ENCODE measurements around the gene VWCE.
"Not testable (repeated sequence)": the region's sequence is repeated elsewhere in the genome, so short reads cannot be mapped to it uniquely, and the experiment has no call there.

The VWCE gene

DNA sequence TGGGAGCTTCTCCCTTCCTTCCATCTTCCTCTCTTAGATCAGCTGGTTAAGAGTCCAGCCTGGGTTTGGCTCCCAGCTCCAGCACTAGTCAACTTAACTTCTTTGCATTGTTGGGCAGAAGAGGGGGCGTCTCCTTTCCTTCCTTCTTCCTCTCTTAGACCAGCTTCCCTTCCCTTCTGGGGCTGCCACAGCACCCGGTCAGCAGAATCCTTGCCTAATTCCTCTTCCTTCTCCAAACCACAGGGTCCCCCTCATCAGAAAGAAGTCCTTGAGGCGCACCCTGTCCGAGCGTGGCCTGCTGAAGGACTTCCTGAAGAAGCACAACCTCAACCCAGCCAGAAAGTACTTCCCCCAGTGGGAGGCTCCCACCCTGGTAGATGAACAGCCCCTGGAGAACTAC lies 53.6 kb downstream of the VWCE start:
- in situ Hi-C loops (cut with HindIII; ENCODE audit: low pct_ligation_motif_present, low sequenced_read_pairs); H3K27me3 ChIP-seq (replicated peaks); H3K36me3 ChIP-seq (replicated peaks); DNase-seq; H3K4me3 ChIP-seq (ENCODE audit: low read depth, low read length); H3K27ac ChIP-seq: not testable (repeated sequence)

DNA sequence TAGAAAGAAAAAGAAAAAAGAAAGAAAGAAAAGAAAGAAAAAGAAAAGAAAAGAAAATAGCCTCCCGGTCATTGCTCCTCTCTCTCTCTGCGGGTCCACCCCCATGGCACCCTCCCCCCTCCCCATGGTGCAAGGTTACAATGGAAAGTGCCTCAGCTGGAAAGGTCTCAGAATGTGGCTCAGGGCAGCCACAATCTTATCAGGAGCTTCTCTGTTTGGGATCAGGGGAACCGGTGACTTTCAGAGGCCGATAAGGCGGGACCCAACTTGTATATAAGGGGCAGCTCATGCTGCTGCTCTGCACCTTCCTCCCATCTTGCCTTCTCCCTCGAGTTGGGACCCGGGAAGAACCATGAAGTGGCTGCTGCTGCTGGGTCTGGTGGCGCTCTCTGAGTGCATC lies 54.2 kb downstream of the VWCE start, which contains the start of gene PGA5:
Gene PGA5 (plus strand): TSS at position 301 of the 400 bp plus-strand sequence. CDS start 52 bp downstream, at position 353.
- H3K27ac ChIP-seq; DNase-seq; H3K27me3 ChIP-seq (replicated peaks); H3K4me3 ChIP-seq (ENCODE audit: low read depth, low read length); H3K36me3 ChIP-seq (replicated peaks); in situ Hi-C loops (cut with HindIII; ENCODE audit: low pct_ligation_motif_present, low sequenced_read_pairs): not testable (repeated sequence)

DNA sequence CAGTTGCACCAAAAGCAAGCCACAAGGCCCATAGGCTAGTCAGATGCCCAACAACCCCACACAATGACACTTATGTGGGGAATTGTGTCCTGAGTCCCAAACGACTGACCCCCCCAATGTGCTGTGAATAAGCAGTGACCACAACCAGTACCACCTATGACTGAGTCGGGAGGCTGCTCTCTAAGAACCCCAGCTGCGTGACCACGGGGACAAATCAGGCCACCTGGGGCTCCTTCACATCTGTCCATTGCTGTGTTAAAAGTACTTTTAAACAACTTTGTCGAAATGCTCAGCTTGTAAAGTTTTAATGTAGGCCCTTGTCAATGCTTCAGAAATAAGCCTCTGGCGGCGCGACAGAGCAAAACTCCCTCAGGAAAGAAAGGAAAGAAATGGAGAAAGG lies 54.8 kb downstream of the VWCE start:
- DNase-seq; H3K36me3 ChIP-seq (replicated peaks); H3K27ac ChIP-seq; H3K4me3 ChIP-seq (ENCODE audit: low read depth, low read length); H3K27me3 ChIP-seq (replicated peaks); in situ Hi-C loops (cut with HindIII; ENCODE audit: low pct_ligation_motif_present, low sequenced_read_pairs): not testable (repeated sequence)

DNA sequence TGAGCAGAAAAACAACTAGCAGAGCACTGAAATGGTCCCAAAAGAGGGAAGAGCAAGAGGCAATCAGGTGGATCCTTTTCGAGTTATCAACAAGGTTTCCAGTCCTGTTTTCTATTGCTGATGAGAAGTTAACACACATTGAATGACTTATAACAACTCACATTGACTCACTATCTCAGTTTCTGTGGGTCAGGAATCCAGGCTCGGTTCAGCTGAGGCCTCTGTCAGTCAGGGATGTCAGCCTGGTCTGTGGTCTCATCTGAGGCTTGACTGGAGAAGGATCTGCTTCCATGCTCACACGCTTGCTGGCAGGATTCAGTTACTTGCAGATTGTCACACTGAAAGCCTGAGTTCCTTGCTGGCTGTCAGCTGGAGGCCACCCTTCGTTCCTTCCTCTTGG lies 58.0 kb downstream of the VWCE start:
- DNase-seq; in situ Hi-C loops (cut with HindIII; ENCODE audit: low pct_ligation_motif_present, low sequenced_read_pairs); H3K27me3 ChIP-seq (replicated peaks); H3K36me3 ChIP-seq (replicated peaks); H3K27ac ChIP-seq; H3K4me3 ChIP-seq (ENCODE audit: low read depth, low read length): not testable (repeated sequence)

DNA sequence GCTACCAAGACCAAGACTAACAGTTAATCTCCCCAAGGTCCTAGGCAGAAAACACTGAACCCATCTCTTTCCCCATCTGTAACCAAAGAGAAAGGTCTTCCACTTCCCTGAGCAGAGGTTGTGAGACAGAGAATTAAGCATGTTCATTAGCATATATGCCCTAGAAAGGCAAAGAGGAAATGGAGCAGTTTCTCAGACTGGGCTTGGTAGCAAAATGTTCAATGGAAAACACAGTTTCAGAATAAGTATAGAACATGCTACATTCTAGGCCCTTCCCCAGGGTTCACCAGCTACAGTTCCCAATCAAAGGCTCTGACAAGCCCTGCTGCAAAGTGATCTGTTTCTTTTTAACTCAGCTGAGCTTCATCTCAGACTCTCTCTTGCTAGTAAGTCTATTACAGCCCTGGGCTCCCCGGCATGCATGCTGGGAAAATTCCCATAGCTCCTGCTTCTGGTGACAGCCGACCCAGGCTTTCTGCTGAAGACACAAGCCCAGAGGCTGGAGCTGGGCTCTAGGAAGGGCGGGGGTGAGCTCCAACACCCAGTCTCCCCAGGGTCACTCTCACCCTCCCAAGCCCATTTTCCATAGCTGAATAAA lies 62.5 kb downstream of the VWCE start:
- in situ Hi-C loops (cut with HindIII; ENCODE audit: low pct_ligation_motif_present, low sequenced_read_pairs); H3K27me3 ChIP-seq (replicated peaks); H3K27ac ChIP-seq; H3K36me3 ChIP-seq (replicated peaks); H3K4me3 ChIP-seq (ENCODE audit: low read depth, low read length); DNase-seq: not testable (repeated sequence)

DNA sequence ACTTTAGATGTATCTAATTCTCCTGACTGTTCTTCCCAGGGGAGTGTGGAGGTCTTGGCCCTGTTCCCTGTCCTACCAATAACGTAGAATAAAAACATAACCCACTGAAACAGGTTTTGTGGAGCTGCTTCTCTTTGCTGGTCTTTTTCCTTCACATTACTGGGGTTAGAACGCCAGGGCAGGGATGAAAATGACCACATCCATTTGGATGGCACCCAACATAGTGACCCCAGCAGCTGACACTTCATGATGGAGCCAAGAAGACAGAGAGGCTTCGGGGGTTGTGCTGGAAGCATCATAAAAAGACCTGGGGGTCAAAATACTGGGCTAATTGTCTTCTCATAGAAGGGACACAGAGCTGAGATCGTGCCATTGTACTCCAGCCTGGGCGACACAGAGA lies 63.5 kb downstream of the VWCE start:
- H3K4me3 ChIP-seq (ENCODE audit: low read depth, low read length); DNase-seq; H3K36me3 ChIP-seq (replicated peaks); H3K27me3 ChIP-seq (replicated peaks); in situ Hi-C loops (cut with HindIII; ENCODE audit: low pct_ligation_motif_present, low sequenced_read_pairs); H3K27ac ChIP-seq: not testable (repeated sequence)

DNA sequence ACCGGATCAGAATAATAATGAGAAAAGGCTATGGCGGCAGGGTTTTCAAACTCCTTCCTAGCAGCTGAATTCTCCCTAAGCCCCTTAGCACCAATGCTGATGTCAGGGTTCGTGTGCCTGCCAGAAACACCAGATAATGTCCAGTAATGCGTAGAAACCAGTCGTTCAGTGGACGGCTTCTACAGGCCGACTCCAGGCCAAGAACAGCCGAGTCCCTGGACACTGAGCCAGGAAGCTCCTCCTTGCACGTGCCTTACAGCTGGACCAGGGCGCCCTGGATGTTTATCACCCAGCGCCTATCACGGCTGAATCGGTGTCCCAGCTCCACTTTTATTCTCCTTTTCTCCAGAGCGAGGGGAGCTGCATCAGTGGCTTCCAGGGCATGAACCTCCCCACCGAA lies 64.1 kb downstream of the VWCE start:
- H3K4me3 ChIP-seq (ENCODE audit: low read depth, low read length); H3K36me3 ChIP-seq (replicated peaks); in situ Hi-C loops (cut with HindIII; ENCODE audit: low pct_ligation_motif_present, low sequenced_read_pairs); DNase-seq; H3K27ac ChIP-seq; H3K27me3 ChIP-seq (replicated peaks): not testable (repeated sequence)

DNA sequence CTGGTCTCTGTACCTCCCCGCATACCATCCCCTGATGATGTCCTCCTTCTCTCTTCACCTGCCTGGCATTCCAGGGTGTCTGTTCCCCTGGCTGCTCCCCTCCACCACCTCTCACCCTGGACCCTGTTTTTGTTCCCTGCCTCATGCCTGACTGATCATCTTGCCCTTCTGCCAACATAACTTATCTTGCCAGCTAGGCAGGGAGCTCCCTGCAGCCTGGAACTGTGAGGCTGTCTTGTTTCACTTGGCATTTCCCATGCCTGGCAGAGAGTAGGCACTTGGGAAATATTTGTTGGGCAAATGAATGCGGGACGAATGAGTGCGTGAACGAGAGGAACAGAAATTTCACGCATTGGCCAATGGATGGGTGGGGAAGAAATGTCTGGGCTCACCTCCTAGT lies 65.7 kb downstream of the VWCE start:
- H3K36me3 ChIP-seq (replicated peaks); H3K4me3 ChIP-seq (ENCODE audit: low read depth, low read length); H3K27me3 ChIP-seq (replicated peaks); DNase-seq; in situ Hi-C loops (cut with HindIII; ENCODE audit: low pct_ligation_motif_present, low sequenced_read_pairs); H3K27ac ChIP-seq: not testable (repeated sequence)

DNA sequence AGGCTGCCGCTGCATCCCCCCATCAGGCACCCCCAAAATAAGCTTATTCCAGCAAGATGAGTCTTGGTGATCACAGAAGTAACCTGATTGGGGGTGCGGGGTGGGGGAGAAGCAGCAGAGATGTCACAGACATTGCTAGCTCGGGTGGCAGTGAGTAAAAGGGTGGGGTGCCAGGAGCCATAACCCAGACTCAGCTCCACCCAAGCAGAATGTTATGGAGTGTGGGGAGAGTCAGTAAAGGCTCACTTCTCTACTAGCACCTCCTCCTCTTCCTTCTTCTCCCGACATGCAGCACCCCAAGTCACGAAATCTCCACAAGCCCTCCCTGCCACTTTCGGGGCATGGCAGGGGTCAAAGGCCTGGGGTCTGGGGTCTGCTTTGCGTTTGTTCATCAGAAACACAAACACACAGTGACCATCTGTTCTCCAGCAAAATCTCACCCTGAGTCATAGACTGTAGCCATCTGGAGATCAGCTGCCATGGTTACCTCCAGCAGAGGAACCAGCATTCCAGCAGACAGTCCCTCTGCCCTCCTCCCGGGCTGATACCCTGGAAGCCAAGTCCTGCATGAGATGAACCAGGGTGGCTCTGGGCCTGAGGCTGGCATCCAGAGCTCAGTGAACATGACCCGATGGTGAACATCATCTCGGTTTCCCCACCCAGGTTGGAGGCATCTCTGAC lies 68.5 kb downstream of the VWCE start:
- H3K4me3 ChIP-seq (ENCODE audit: low read depth, low read length); DNase-seq; H3K27ac ChIP-seq; H3K27me3 ChIP-seq (replicated peaks); H3K36me3 ChIP-seq (replicated peaks); in situ Hi-C loops (cut with HindIII; ENCODE audit: low pct_ligation_motif_present, low sequenced_read_pairs): not testable (repeated sequence)

DNA sequence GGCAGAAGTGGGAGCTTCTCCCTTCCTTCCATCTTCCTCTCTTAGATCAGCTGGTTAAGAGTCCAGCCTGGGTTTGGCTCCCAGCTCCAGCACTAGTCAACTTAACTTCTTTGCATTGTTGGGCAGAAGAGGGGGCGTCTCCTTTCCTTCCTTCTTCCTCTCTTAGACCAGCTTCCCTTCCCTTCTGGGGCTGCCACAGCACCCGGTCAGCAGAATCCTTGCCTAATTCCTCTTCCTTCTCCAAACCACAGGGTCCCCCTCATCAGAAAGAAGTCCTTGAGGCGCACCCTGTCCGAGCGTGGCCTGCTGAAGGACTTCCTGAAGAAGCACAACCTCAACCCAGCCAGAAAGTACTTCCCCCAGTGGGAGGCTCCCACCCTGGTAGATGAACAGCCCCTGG lies 72.4 kb downstream of the VWCE start:
- in situ Hi-C loops (cut with HindIII; ENCODE audit: low pct_ligation_motif_present, low sequenced_read_pairs); H3K4me3 ChIP-seq (ENCODE audit: low read depth, low read length); H3K27me3 ChIP-seq (replicated peaks); DNase-seq; H3K36me3 ChIP-seq (replicated peaks); H3K27ac ChIP-seq: not testable (repeated sequence)

DNA sequence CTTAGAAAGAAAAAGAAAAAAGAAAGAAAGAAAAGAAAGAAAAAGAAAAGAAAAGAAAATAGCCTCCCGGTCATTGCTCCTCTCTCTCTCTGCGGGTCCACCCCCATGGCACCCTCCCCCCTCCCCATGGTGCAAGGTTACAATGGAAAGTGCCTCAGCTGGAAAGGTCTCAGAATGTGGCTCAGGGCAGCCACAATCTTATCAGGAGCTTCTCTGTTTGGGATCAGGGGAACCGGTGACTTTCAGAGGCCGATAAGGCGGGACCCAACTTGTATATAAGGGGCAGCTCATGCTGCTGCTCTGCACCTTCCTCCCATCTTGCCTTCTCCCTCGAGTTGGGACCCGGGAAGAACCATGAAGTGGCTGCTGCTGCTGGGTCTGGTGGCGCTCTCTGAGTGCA lies 73.1 kb downstream of the VWCE start, which contains the start of gene PGA4:
Gene PGA4 (plus strand): TSS at position 301 of the 400 bp plus-strand sequence. CDS start 54 bp downstream, at position 355.
- H3K27ac ChIP-seq; in situ Hi-C loops (cut with HindIII; ENCODE audit: low pct_ligation_motif_present, low sequenced_read_pairs); H3K36me3 ChIP-seq (replicated peaks); DNase-seq; H3K4me3 ChIP-seq (ENCODE audit: low read depth, low read length); H3K27me3 ChIP-seq (replicated peaks): not testable (repeated sequence)

DNA sequence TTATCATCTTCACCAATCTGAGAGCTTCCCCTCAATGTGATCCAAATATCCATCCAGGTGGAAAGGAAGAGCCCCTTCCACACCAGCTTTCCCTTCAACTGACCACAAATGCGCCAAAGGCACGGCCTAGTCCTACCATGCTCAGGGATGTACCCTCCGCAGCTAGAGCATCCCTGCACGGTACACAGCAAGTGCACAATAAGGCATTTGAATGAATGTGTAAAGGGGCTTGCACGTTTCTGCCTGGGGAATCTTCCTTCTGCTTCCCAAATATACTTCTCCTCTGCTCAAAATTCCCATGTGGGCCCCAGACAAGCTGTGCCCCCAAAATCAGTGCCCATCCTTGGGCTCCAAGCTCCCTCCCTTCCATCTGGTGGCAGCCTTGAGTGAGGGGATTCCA lies 76.1 kb downstream of the VWCE start:
- in situ Hi-C loops (cut with HindIII; ENCODE audit: low pct_ligation_motif_present, low sequenced_read_pairs); DNase-seq; H3K27me3 ChIP-seq (replicated peaks); H3K27ac ChIP-seq; H3K4me3 ChIP-seq (ENCODE audit: low read depth, low read length); H3K36me3 ChIP-seq (replicated peaks): not testable (repeated sequence)

DNA sequence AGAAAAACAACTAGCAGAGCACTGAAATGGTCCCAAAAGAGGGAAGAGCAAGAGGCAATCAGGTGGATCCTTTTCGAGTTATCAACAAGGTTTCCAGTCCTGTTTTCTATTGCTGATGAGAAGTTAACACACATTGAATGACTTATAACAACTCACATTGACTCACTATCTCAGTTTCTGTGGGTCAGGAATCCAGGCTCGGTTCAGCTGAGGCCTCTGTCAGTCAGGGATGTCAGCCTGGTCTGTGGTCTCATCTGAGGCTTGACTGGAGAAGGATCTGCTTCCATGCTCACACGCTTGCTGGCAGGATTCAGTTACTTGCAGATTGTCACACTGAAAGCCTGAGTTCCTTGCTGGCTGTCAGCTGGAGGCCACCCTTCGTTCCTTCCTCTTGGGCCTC lies 76.8 kb downstream of the VWCE start:
- H3K27ac ChIP-seq; in situ Hi-C loops (cut with HindIII; ENCODE audit: low pct_ligation_motif_present, low sequenced_read_pairs): not testable (repeated sequence)

DNA sequence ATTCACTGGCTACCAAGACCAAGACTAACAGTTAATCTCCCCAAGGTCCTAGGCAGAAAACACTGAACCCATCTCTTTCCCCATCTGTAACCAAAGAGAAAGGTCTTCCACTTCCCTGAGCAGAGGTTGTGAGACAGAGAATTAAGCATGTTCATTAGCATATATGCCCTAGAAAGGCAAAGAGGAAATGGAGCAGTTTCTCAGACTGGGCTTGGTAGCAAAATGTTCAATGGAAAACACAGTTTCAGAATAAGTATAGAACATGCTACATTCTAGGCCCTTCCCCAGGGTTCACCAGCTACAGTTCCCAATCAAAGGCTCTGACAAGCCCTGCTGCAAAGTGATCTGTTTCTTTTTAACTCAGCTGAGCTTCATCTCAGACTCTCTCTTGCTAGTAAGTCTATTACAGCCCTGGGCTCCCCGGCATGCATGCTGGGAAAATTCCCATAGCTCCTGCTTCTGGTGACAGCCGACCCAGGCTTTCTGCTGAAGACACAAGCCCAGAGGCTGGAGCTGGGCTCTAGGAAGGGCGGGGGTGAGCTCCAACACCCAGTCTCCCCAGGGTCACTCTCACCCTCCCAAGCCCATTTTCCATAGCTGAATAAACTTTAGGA lies 81.3 kb downstream of the VWCE start:
- H3K4me3 ChIP-seq (ENCODE audit: low read depth, low read length); H3K27me3 ChIP-seq (replicated peaks); H3K36me3 ChIP-seq (replicated peaks); H3K27ac ChIP-seq; DNase-seq; in situ Hi-C loops (cut with HindIII; ENCODE audit: low pct_ligation_motif_present, low sequenced_read_pairs): not testable (repeated sequence)

More for the DNA sequence above, 76.8 kb downstream of the VWCE start:
- H3K4me3 ChIP-seq (ENCODE audit: low read depth, low read length); DNase-seq; H3K27me3 ChIP-seq (replicated peaks); H3K36me3 ChIP-seq (replicated peaks): not testable (repeated sequence)

DNA sequence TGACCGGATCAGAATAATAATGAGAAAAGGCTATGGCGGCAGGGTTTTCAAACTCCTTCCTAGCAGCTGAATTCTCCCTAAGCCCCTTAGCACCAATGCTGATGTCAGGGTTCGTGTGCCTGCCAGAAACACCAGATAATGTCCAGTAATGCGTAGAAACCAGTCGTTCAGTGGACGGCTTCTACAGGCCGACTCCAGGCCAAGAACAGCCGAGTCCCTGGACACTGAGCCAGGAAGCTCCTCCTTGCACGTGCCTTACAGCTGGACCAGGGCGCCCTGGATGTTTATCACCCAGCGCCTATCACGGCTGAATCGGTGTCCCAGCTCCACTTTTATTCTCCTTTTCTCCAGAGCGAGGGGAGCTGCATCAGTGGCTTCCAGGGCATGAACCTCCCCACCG lies 82.9 kb downstream of the VWCE start:
- H3K27ac ChIP-seq: not testable (repeated sequence)

More for the DNA sequence above, 82.9 kb downstream of the VWCE start:
- H3K4me3 ChIP-seq (ENCODE audit: low read depth, low read length); H3K36me3 ChIP-seq (replicated peaks); in situ Hi-C loops (cut with HindIII; ENCODE audit: low pct_ligation_motif_present, low sequenced_read_pairs); DNase-seq; H3K27me3 ChIP-seq (replicated peaks): not testable (repeated sequence)
